ENCODE results near the gene RHNO1.

DNA sequence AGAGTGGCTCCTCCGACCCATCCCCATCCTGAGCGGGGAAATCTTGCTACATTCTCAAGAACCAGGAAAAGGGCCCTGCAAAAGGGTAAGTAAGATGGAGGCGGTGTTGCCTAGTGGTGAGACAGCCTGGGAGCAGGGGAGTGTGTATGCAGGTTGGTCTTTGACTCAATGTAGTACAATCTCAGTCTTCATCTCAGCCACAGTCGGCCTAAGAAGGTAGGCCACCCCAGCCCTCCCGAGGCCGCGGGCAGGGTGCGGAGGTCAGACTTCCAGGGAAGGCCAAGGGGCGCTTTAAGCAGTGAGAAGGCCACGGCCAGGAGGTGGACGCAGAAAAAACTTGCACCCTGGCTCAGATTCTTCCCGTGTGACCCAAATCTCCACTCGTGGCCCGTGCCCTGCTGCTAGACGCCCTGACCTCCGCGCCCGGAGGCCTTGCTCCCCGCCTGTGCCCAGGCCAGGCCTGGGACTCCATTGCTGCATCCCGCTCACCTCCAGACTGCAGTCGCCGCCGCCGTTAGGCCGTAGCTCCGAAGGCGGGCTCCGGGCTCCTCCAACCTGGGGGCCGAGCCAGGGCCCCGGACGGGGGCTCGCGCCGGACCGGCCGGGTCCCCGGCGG is 484 bp upstream of the RHNO1 start:
- TF ChIP-seq EZH2 (IDR thresholded peaks at IDR 0.05; ENCODE audit: borderline replicate concordance, insufficient read depth, low read length, poor library complexity, severe bottlenecking) (no peak), MXI1 (conservative IDR thresholded peaks at IDR 0.05; ENCODE audit: poor library complexity, severe bottlenecking) (no peak), EP300 (conservative IDR thresholded peaks at IDR 0.05; ENCODE audit: poor library complexity, severe bottlenecking) (no peak)
- TF ChIP-seq, protein P1, sequence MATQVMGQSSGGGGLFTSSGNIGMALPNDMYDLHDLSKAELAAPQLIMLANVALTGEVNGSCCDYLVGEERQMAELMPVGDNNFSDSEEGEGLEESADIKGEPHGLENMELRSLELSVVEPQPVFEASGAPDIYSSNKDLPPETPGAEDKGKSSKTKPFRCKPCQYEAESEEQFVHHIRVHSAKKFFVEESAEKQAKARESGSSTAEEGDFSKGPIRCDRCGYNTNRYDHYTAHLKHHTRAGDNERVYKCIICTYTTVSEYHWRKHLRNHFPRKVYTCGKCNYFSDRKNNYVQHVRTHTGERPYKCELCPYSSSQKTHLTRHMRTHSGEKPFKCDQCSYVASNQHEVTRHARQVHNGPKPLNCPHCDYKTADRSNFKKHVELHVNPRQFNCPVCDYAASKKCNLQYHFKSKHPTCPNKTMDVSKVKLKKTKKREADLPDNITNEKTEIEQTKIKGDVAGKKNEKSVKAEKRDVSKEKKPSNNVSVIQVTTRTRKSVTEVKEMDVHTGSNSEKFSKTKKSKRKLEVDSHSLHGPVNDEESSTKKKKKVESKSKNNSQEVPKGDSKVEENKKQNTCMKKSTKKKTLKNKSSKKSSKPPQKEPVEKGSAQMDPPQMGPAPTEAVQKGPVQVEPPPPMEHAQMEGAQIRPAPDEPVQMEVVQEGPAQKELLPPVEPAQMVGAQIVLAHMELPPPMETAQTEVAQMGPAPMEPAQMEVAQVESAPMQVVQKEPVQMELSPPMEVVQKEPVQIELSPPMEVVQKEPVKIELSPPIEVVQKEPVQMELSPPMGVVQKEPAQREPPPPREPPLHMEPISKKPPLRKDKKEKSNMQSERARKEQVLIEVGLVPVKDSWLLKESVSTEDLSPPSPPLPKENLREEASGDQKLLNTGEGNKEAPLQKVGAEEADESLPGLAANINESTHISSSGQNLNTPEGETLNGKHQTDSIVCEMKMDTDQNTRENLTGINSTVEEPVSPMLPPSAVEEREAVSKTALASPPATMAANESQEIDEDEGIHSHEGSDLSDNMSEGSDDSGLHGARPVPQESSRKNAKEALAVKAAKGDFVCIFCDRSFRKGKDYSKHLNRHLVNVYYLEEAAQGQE (IDR thresholded peaks at IDR 0.05; ENCODE audit: borderline replicate concordance), result no peak
